HG03280 (cell line): ENCODE data around the gene INPP5A.
"Not testable (repeated sequence)": the region's sequence is repeated elsewhere in the genome, so short reads cannot be mapped to it uniquely, and the experiment has no call there.

ENCODE experiments used
- ATAC-seq: cut with Tn5 transposase; IDR thresholded peaks from one replicate; pipeline ENCODE4 v1.9.1; 2021; ENCODE audit warnings: mild to moderate bottlenecking, moderate library complexity; ENCODE audit not compliant: unreplicated experiment

The INPP5A gene, protein sequence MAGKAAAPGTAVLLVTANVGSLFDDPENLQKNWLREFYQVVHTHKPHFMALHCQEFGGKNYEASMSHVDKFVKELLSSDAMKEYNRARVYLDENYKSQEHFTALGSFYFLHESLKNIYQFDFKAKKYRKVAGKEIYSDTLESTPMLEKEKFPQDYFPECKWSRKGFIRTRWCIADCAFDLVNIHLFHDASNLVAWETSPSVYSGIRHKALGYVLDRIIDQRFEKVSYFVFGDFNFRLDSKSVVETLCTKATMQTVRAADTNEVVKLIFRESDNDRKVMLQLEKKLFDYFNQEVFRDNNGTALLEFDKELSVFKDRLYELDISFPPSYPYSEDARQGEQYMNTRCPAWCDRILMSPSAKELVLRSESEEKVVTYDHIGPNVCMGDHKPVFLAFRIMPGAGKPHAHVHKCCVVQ

DNA sequence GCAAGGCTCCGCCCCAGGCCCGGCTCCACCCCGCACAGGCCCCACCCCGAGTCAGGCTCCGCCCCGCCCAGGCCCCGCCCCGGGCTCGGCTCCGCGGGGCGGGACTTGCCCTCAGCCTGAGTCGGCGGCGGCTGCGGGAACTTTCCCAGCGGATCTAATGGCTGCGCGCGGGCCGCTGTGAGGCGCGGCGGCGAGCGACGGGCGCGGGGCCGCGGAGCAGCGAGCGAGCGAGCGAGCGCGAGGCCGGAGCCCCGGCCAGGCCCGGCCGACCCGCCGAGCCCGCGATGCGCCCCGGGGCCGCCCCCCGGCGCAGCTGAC, at the start of gene INPP5A:
TSS of gene INPP5A (plus strand) at position 104 of the 318 bp plus-strand sequence. CDS start 310 bp downstream, outside the sequence.
- ATAC-seq: peak; percentile 83

DNA sequence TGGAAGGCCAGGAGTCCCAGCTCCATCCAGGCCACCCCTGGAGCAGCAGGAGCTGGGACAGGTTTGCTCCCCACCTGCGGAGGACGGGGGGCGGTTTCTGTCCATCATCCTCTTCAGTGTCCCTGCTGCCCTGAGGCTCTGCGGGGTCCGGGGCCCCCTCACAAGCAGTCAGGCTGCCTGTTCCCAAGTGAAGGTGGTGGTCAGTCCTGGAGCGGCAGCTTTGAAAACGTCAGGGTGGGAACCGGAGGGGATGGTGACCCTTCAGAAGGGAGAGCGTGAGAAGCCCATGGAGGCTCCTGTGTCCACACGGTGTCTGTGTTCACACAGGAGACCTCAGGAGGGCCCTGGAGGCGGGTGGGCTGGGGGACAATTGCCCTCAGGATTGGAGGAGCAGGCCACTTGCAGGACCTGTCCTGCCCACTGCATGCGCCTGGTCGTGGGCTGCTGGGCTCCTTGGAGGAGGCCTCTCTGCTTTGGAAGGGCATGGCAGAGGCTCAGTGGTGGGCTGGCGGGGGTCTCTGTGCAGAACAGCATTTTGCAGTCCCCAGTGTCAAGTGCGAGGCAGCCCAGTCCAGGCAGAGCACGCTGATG, 49.3 kb upstream of the INPP5A start:
- ATAC-seq: no peak

DNA sequence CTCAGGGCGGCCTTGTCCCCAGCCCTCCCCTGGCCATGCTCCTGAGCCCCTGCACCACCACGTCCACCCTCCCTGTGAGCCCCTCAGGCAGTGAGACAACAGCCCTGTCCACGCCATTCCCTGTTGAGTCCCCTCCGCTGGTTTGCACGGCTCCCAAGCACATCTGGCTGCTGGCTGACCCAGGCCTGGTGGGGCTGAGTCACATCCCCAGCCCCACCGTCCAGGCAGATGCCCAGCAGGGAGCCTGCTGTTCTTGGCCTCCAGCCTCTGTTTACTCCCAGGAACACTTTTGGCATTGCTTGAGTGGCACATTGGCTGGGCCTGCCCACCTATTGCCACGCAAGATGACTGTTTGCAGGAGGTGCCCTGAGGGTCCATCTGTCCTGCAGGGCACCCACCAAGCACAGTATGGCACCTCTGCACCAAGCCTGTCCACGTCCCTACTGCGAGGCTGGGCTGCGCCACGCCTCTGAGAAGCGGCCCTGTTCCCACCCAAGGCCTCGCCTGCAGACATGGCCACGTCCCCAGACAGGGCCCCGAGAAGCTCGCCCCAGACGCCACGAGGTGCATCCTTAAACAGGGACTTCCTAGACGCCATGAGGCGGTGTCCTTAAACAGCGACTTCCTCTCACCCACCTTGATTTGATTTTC, 48.4 kb upstream of the INPP5A start:
- ATAC-seq: no peak

DNA sequence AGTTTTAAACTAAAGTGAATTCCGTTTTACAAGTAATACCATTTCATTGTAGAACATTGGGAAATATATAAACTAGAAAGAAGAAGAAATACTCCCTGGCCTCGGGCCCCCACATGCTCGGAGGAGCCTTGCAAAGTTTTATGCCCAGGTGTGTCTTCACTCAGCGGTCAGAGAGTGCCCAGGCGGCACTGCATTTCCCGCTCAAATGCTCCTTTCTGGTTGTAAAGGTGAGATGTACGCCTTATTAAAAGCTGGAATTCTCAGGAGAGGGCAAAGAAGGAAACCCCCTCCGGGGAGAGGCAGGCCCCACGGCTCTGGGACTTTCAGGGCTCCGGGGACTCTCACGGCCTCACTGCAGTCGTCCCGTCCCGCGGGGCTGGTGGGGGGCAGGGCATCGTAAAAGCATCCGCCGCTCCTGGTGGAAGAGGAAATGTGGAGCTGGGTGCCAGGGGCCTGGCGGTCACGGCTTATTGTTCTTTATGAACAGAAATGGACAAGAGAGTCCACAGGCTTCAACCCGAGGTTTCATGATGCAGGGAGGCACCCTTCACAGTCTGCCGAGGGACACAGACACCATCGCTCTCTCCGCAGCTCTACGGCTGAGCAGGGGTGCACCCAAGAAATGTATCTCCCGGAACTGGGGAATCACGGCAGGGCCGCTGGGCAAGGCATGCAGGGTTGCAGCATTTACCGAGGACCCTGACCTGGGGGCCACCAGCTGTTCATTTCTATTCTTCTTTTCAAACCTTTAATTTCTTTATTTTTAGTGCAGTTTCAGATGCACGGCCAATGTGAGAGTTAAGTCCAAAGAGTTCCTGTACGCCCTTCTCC, 47.7 kb upstream of the INPP5A start:
- no peak for ATAC-seq

DNA sequence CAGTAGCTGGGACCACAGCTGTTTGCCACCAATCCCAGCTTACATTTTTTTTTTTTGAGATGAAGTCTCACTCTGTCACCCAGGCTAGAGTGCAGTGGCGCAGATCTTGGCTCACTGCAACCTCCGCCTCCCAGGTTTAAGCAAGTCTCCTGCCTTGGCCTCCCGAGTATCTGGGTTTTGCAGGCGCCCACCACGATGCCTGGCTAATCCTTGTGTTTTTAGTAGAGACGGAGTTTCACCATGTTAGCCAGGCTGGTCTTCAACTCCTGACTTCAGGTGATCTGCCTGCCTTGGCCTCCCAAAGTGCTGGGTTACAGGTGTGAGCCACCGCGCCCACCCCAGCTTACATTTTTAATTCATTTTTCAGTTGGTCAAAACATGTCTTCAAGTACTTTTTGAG, 46.1 kb upstream of the INPP5A start:
- ATAC-seq: not testable (repeated sequence)

DNA sequence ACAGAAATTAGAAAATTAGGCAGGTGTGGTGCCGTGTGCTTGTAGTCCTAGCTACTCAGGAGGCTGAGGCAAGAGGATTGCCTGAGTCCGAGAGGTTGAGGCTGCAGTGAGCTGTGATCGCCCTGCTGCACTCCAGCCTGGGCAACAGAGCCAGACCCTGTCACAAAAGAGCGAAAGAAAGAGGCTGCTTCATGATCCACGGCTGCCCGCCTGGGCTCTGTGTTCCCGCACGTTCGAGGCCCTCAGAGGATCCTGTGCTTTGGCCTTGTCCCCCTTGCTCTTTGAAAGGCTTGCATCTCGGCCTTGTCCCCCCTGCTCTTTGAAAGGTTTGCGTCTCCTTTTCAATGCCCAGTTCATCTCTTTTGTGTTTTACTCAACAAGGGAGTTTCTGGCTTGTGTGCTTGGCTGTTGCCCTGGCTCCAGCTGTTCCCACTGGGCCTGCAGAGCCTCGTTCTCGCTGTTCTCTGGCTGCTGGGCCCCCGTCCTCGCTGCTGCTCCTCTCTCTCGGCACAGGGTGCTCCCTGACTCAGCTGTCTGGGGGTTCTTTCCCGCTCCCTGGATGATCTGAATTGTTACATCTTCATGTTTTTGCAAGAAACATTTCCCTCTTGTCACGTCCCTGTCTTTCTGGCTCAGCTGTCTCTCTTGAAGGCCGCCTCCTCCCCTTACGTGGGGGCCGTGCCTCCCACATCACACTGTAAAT, 45.1 kb upstream of the INPP5A start:
- no peak for ATAC-seq

DNA sequence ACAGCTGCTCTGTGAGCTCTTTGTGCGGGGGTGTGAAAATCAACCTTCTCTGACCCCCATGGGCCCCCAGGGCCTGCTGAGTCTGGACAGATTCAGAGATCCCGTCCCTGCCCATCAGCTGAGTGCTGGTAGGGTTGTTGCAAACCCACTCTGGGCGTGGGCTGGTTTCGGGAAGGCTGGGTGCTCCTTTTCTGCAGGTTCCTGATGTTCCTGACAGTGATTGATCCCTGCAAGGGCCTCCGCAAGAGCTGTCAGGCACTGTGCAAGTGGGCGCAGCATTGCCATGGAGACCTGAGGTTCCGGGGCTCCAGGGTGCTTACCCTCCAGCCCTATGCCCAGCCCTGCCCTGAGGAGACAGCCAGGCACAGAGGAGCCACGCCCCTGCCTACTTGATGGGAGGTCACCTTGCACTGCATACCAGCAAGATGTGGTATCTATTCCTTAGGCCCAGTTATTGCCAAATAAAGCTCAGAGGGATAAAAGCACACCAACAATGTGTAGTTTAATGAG, 44.3 kb upstream of the INPP5A start:
- no peak for ATAC-seq

DNA sequence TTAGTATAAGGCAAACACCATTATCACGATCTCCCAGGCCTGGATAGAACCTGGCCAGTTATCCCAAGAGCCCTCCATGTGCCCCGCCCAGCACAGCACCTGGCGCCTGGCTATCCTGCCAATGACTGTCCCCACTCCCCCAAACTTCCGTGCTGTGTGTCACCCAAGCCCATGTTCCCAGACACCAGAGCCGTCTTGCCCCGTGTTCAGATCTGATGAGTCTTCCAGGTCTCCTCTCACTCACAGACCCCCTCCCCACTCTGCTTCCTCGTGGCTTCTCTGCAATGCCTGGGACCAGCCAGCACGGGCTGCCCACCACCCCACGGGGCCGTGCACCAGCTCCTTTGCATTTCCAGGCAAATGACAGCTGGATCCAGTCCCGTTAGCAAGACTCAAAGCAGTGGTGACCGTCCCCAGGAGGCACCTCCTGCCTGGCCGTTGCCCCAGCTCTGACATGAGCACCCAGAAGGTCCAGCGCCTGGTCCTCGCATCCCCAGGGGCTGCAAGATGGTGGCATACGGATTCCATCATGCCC, 43.8 kb upstream of the INPP5A start:
- ATAC-seq: no peak

DNA sequence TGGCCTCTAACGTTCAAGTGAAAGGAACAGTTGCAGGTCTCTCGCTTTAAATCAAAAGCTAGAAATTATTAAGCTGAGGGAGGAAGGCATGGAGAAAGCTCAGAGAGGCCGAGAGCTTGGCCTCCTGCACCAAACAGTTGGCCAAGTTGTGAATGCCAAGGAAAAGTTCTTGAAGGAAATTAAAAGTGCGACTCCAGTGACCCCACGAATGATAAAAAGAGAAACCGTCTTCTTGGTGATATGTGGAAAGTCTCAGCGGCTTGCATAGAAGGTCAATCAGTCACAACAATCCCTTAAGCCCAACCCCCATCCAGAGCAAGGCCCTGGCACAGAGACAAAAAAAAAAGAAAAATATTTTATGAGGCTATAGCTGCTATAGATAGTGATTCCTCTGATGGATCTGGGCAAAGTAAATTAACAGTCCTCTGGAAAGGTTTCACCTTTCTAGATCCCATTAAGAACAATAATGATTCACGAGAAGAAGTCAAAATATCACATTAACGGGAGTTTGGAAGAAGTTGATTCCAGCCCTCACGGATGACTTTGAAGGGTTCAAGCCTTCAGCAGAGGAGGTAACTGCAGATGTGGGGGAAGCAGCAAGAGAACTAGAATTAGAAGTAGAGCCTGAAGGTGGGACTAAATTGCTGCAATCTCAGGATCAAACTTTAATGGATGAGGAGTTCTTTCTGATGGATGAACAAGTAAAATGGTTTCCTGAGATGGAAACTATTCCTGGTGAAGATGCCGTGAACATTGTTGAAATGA, 42.5 kb upstream of the INPP5A start:
- no peak for ATAC-seq

DNA sequence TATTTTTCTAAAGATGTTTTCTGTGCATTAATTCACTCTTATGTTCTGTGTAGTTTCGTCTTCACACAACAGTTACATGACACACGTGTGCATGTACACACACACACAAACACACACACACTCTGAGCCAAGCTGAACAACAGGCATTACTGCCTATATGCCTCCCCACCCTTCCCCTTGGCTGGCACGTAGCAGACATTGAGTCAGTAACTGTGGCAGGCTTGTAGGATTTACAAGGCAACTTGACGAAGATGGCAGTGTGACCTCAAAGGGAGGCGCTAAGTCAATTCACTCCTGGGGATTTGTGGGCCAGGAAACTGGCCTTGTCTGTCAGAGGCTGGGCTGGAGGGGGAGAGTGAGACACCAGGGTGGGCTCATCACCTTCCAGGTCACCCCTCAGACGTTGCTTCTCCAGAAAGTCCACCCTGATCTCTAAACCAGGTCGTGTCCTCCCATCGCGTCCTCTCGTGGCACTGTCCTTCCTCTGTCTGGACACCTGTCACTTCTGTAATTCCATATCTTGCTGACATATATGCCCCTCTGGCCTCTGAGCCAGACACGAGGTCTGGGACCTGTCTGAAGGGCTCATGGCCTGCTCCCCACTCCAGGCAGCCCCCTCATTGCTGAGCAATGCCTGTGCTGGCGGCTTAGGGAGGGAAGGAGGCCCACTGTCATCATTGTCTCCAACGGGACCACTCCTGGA, 41.1 kb upstream of the INPP5A start:
- ATAC-seq: no peak

DNA sequence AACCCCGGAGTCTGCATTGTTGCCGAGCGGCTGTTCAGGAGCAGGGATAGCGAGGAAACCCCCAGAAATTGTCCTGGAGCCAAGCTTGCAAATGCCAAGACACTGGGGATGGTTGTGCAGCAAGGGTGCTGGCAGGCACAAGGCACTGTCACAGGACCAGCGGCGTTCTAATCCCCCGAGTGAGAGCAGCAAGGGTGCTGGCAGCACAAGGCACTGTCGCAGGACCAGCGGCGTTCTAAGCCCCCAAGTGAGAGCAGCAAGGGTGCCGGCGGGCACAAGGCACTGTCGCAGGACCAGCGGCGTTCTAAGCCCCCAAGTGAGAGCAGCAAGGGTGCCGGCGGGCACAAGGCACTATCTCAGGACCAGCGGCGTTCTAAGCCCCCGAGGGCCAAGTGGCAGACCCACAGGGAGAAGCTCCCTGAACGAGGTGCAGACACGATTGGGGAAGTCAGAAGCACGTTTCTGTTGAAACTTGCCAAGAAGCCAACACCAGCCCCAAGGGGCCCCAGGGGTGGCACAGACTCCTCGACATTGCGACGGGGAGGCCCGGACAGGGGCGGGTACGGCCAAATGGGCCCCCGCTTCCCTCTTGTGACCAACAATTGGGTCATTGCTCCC, 40.4 kb upstream of the INPP5A start:
- ATAC-seq: no peak

DNA sequence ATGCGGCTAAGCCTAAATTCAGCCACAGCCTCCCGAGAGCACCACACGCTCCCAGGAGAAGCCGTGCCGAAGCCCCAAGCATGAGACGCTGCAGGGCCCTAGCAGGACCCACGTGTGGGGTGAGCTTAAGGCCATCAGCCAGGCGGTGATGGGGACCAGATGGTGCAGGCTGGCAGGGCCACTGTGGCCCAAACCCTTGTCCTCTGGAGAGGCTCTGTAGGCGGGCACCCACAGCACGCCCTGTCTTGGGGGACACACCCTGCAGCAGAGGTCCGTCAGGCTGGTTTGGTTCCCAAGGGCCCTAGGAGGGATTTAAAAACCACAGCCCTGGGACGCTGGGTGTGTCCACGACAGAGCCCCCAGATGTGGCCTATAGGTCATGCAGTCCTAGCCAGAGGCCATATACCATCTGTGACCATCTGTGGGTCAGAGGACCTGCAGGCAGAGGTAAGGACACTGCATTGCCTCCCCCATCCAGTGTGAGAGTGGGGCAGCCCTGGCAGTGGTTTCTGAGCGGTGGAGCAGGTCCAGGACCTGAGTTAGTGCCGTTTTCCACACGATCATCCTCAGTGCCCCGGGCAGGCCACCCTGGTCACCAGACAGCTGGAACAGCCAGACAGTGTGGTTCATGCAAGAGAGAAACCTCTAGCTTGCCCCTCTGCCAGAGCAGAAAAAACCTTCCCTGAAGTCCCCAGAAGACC, 39.6 kb upstream of the INPP5A start:
- ATAC-seq: no peak

DNA sequence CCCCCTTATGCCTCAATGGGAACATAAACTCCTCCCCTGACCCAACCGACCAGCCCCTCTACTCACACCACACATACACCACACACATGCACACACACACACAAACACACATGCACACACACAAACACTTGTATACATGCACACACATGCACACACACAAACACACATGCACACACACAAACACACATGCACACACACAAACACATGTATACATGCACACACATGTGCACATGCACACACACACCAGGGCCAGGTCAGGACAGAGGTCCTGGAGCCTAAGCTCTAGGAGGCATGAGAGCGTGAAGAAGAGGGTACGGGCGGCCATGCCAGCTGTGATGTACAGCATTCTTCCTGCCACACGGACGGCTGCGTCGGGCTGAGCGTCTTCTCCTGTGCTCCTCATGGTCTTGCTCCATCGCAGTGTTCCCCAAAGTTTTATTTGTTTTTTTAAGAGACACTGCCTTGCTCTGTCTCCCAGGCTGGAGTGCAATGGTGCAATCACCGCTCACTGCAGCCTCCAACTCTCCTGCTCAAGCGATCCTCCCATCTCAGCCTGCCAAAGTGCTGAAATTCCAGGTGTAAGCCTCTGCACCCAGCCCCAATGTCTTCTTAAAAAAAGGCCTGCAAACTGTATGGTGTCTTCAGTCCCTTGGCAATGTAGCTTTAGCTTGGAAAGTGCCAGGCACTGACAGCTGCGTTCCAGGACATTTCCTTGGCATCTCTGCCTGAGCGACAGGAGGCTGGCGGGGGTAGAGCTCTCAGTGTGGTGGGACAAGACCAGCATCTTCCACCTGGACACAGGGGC, 38.8 kb upstream of the INPP5A start:
- no peak for ATAC-seq

DNA sequence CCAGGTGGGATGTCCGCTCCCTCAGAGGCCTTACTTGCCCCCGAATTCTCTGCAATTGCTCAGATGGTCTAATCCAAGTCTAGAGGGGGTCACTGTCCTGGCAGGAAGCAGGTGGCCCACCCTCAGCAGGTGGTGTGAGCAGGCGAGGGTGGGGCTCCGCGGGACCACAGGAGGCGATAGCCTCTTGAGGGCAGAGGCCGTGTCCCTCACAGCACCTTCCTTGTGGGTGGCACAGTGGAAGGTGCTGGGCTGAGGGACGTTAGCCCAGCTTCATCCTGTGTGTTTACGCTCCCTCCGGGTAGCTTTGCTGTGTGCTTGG, 38.3 kb upstream of the INPP5A start:
- no peak for ATAC-seq

DNA sequence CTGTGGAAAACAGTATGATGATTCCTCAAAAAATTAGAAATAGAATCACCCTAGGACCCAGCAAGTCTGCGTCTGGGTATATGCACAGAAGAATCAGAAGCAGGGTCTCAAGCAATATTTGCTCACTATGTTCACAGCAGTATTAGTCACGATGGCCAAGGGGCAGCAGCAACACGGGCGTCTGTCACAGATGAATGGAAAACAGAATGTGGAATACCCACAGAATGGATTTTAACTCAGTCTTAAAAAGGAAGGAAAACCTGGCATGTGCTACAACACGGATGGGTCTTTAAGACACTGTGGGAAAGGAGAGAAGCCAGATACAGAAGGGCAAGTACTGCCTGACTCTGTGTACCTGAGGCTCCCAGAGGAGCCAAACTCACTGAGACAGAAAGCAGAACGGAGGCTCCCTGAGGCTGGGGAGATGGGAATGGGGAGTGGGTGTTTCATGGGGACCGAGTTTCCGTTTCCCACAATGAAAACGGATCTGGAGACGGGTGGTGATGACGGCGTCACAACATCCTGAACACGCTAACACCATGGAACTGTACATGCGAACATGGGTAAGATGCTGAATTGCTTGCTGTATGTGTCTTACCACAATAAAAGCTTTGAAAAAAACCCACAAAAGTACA, 36.7 kb upstream of the INPP5A start:
- no peak for ATAC-seq

DNA sequence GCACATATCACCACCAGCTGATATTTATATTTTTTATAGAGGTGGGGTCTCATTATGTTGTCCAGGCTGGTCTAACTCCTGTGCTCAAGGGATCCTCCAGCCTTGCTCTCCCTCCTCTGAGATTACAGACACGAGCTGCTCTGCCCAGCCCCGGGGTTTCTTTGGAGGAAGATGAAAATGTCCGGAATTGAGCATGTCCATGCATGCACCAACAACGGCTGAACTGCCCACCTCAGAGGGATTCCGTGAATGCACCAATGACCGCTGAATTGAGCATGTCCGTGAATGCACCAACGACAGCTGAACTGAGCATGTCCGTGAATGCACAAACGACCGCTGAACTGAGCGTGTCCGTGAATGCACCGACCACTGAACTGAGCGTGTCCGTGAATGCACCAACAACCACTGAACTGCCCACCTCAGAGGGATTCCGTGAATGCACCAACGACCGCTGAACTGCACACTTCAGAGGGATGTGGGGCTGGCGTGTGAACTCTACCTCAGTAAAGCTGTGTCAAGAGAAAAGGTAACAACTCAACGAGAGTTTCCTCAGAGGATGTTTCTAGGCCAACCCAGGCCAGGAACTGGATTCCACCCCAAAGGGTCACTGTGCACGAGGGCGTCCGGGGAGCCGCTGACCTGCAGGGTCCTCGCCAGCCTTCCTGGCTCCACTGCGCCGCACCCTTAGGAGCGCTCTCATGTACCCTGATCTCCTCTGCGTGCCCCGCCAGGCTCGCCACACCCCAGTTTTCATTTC, 34.9 kb upstream of the INPP5A start:
- no peak for ATAC-seq
